ENCODE data around the gene PSMB7. TPM values are rescaled to one million over a fixed set of nuclear protein-coding genes. Genes with fewer than 3 reads are reported as not detected.

PSMB7 gene
- total RNA-seq, 1 experiment from 2014 or later, result 216 TPM

- TF ChIP-seq CTCF (IDR thresholded peaks at IDR 0.05; ENCODE audit: insufficient read depth in 1 of 2, low read depth in 1 of 2, low read length in 1 of 2, severe bottlenecking in 1 of 2, unreplicated experiment in 1 of 2), result no peak
- H3K4me3 Mint-ChIP-seq (ENCODE audit: unreplicated experiment), result no peak overlapping the region
- H3K4me3 ChIP-seq (ENCODE audit: low read depth, low read length), result no peak overlapping the region
- H3K4me1 ChIP-seq, result no peaks in the 10 kb centered on the region
- DNase-seq, result no peak
- intact Hi-C loops (cut with micrococcal nuclease; ENCODE audit: unreplicated experiment), result no loop called here
- H3K9me3 ChIP-seq, result no peaks in the 10 kb centered on the region
- ChIA-PET CTCF (no interaction called here), POLR2A (no interaction called here)
- H3K36me3 Mint-ChIP-seq (ENCODE audit: insufficient read depth, unreplicated experiment), result peaks cover 77% of the 10 kb centered on the region
- H3K4me1 Mint-ChIP-seq (ENCODE audit: low read depth, unreplicated experiment), result no peaks in the 10 kb centered on the region
- no peak overlapping the region for H3K27ac Mint-ChIP-seq (ENCODE audit: unreplicated experiment)
- BruUV-seq (replicated peaks), result no TSS peak
- H3K27me3 ChIP-seq (replicated peaks; ENCODE audit: control insufficient read depth, insufficient read depth, low read length), result no peaks in the 10 kb centered on the region
- H3K27me3 Mint-ChIP-seq (ENCODE audit: insufficient read depth, unreplicated experiment), result no peaks in the 10 kb centered on the region
- peaks cover 7% of the 10 kb centered on the region for H3K36me3 ChIP-seq (ENCODE audit: control insufficient read depth, insufficient read depth, low read length)
- H3K9me3 Mint-ChIP-seq (ENCODE audit: unreplicated experiment), result no peaks in the 10 kb centered on the region
Observed at GRCh38 chr9:124346347-124347163, 68.7 kb downstream of the PSMB7 start.

GRCh38 chr9:124345751-124346281 is 69.4 kb downstream of the PSMB7 start:
- H3K27ac Mint-ChIP-seq (ENCODE audit: unreplicated experiment), result no peak overlapping the region
- no peak overlapping the region for H3K4me3 Mint-ChIP-seq (ENCODE audit: unreplicated experiment)
- no peaks in the 10 kb centered on the region for H3K27me3 ChIP-seq (replicated peaks; ENCODE audit: control insufficient read depth, insufficient read depth, low read length)
- no peaks in the 10 kb centered on the region for H3K4me1 ChIP-seq
- no peak overlapping the region for H3K4me3 ChIP-seq (ENCODE audit: low read depth, low read length)
- no peak for DNase-seq
- intact Hi-C loops (cut with micrococcal nuclease; ENCODE audit: unreplicated experiment), result no loop called here
- peaks cover 6% of the 10 kb centered on the region for H3K36me3 ChIP-seq (ENCODE audit: control insufficient read depth, insufficient read depth, low read length)
- BruUV-seq (replicated peaks), result no TSS peak
- no peaks in the 10 kb centered on the region for H3K4me1 Mint-ChIP-seq (ENCODE audit: low read depth, unreplicated experiment)
- CTCF ChIA-PET, result no interaction called here
- H3K27me3 Mint-ChIP-seq (ENCODE audit: insufficient read depth, unreplicated experiment), result no peaks in the 10 kb centered on the region
- POLR2A ChIA-PET, result no interaction called here
- TF ChIP-seq CTCF (IDR thresholded peaks at IDR 0.05; ENCODE audit: insufficient read depth in 1 of 2, low read depth in 1 of 2, low read length in 1 of 2, severe bottlenecking in 1 of 2, unreplicated experiment in 1 of 2), result no peak
- peaks cover 71% of the 10 kb centered on the region for H3K36me3 Mint-ChIP-seq (ENCODE audit: insufficient read depth, unreplicated experiment)
- H3K9me3 Mint-ChIP-seq (ENCODE audit: unreplicated experiment), result no peaks in the 10 kb centered on the region
- H3K9me3 ChIP-seq, result no peaks in the 10 kb centered on the region

- Histone ChIP-seq H3K9me3 (no peaks in the 10 kb centered on the region), H3K4me3 (ENCODE audit: low read depth, low read length) (no peak overlapping the region), H3K4me1 (no peaks in the 10 kb centered on the region), H3K36me3 (ENCODE audit: control insufficient read depth, insufficient read depth, low read length) (peaks cover 3% of the 10 kb centered on the region), H3K27me3 (replicated peaks; ENCODE audit: control insufficient read depth, insufficient read depth, low read length) (no peaks in the 10 kb centered on the region)
- no peak for DNase-seq
- no TSS peak for BruUV-seq (replicated peaks)
- Mint-ChIP-seq H3K9me3 (ENCODE audit: unreplicated experiment) (no peaks in the 10 kb centered on the region), H3K36me3 (ENCODE audit: insufficient read depth, unreplicated experiment) (peaks cover 65% of the 10 kb centered on the region), H3K27ac (ENCODE audit: unreplicated experiment) (no peak overlapping the region), H3K4me1 (ENCODE audit: low read depth, unreplicated experiment) (no peaks in the 10 kb centered on the region), H3K27me3 (ENCODE audit: insufficient read depth, unreplicated experiment) (no peaks in the 10 kb centered on the region), H3K4me3 (ENCODE audit: unreplicated experiment) (no peak overlapping the region)
- ChIA-PET CTCF (interaction anchor here (0.7 kb wide), 1 partner anchor 10 kb away, joined by 3 read pairs; no protein-coding TSS in a partner anchor), POLR2A (no interaction called here)
- intact Hi-C loops (cut with micrococcal nuclease; ENCODE audit: unreplicated experiment), result no loop called here
- no peak for TF ChIP-seq CTCF (IDR thresholded peaks at IDR 0.05; ENCODE audit: insufficient read depth in 1 of 2, low read depth in 1 of 2, low read length in 1 of 2, severe bottlenecking in 1 of 2, unreplicated experiment in 1 of 2)
Observed at GRCh38 chr9:124345063-124345462, 70.2 kb downstream of the PSMB7 start.
